ENCODE results near the gene SLC35B1. TPM values are rescaled to one million over a fixed set of nuclear protein-coding genes. Genes with fewer than 3 reads are reported as not detected.
A peak's percentile ranks its signal among the peaks of the same experiment; 100 is the strongest.

The SLC35B1 gene
- polyA plus RNA-seq, 1 experiment = 116 TPM

GRCh38 chr17:49691677-49692191 lies 16.0 kb downstream of the SLC35B1 start:
- H3K4me3 ChIP-seq (ENCODE audit: low read depth, low read length) = no peak overlapping the region
- no peak for TF ChIP-seq CTCF (IDR thresholded peaks at IDR 0.05; ENCODE audit: insufficient read depth, low read depth, low read length)
- ChIA-PET POLR2A (interaction anchor here (0.6 to 1.2 kb wide), 5 partner anchors 17 to 120 kb away, joined by 3 to 4 read pairs (median 4); no protein-coding TSS in a partner anchor), CTCF (interaction anchor here (0.9 to 26.0 kb wide), 3 partner anchors 10 to 134 kb away, joined by 3 to 638 read pairs (median 14); partner anchors contain the start of gene NXPH3)
- no peaks in the 10 kb centered on the region for H3K27me3 ChIP-seq (ENCODE audit: control insufficient read depth, insufficient read depth, low read length)
- no peaks in the 10 kb centered on the region for H3K36me3 ChIP-seq (ENCODE audit: control insufficient read depth, insufficient read depth, low read length)
- DNase-seq (ENCODE audit: low read depth) = no peak

- H3K4me3 ChIP-seq (ENCODE audit: low read depth, low read length) = no peak overlapping the region
- H3K36me3 ChIP-seq (ENCODE audit: control insufficient read depth, insufficient read depth, low read length) = no peaks in the 10 kb centered on the region
- no peak for TF ChIP-seq CTCF (IDR thresholded peaks at IDR 0.05; ENCODE audit: insufficient read depth, low read depth, low read length)
- DNase-seq (ENCODE audit: low read depth) = peak; percentile 89
- no peaks in the 10 kb centered on the region for H3K27me3 ChIP-seq (ENCODE audit: control insufficient read depth, insufficient read depth, low read length)
- POLR2A ChIA-PET = interaction anchor here (0.6 to 1.2 kb wide), 5 partner anchors 17 to 120 kb away, joined by 3 to 10 read pairs (median 4); no protein-coding TSS in a partner anchor
- CTCF ChIA-PET = interaction anchor here (0.8 to 26.0 kb wide), 5 partner anchors 10 to 307 kb away, joined by 3 to 638 read pairs (median 4); partner anchors contain the start of gene NXPH3
Measured at GRCh38 chr17:49691086-49691676, 16.6 kb downstream of the SLC35B1 start.

DNA sequence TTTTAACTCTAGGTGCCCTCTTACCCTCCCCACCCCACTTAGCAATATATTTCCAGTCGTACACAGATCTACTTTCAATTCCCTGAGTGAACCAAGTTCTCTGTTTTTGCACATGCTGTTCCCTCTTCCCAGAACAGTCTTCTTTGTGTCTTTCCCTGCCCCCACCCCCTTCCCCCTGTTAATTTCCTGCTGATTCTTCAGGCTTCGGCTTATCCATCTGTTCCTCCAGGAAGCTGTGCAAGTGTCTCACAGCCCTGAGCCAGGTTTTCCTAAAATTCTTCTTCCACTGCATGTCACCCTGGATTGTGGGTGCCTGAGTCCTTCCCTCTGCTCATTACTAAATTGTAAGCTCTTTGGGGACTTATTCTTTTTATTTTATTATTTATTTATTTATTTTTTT lies 17.5 kb downstream of the SLC35B1 start:
- no peak for DNase-seq (ENCODE audit: low read depth)
- no peak overlapping the region for H3K4me3 ChIP-seq (ENCODE audit: low read depth, low read length)
- TF ChIP-seq CTCF (IDR thresholded peaks at IDR 0.05; ENCODE audit: insufficient read depth, low read depth, low read length) = no peak
- ChIA-PET CTCF (interaction anchor here (0.9 to 26.0 kb wide), 3 partner anchors 53 to 308 kb away, joined by 3 to 638 read pairs (median 3); partner anchors contain the start of gene NXPH3), POLR2A (interaction anchor here (0.8 kb wide), 1 partner anchor 449 kb away, joined by 3 read pairs; no protein-coding TSS in a partner anchor)
- no peaks in the 10 kb centered on the region for H3K27me3 ChIP-seq (ENCODE audit: control insufficient read depth, insufficient read depth, low read length)
- no peaks in the 10 kb centered on the region for H3K36me3 ChIP-seq (ENCODE audit: control insufficient read depth, insufficient read depth, low read length)

DNA sequence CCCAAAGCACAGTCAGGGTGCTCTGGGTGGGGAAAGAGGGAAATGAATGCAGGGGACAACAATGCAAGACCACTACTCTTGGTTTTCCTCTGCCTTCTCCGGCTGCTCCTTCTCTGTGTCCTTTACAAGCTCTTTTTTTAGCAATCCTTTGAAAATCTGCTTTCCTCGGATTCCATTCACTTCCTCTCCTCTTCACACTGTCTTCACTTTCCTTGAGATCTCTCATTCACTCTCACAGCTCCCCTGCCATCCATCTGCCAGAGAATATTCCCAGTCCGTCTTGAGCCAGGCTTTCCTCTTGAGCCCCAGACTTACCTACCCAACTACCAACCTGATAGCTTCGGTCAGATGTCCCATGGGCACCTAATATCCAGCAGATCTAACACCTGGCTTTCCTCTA lies 18.9 kb downstream of the SLC35B1 start:
- TF ChIP-seq CTCF (IDR thresholded peaks at IDR 0.05; ENCODE audit: insufficient read depth, low read depth, low read length) = no peak
- POLR2A ChIA-PET = no interaction called here
- H3K27me3 ChIP-seq (ENCODE audit: control insufficient read depth, insufficient read depth, low read length) = no peaks in the 10 kb centered on the region
- H3K36me3 ChIP-seq (ENCODE audit: control insufficient read depth, insufficient read depth, low read length) = no peaks in the 10 kb centered on the region
- CTCF ChIA-PET = interaction anchor here (1.1 to 26.0 kb wide), 5 partner anchors 10 to 133 kb away, joined by 3 to 638 read pairs (median 5); partner anchors contain the start of genes KAT7 and NXPH3
- no peak overlapping the region for H3K4me3 ChIP-seq (ENCODE audit: low read depth, low read length)
- DNase-seq (ENCODE audit: low read depth) = no peak

DNA sequence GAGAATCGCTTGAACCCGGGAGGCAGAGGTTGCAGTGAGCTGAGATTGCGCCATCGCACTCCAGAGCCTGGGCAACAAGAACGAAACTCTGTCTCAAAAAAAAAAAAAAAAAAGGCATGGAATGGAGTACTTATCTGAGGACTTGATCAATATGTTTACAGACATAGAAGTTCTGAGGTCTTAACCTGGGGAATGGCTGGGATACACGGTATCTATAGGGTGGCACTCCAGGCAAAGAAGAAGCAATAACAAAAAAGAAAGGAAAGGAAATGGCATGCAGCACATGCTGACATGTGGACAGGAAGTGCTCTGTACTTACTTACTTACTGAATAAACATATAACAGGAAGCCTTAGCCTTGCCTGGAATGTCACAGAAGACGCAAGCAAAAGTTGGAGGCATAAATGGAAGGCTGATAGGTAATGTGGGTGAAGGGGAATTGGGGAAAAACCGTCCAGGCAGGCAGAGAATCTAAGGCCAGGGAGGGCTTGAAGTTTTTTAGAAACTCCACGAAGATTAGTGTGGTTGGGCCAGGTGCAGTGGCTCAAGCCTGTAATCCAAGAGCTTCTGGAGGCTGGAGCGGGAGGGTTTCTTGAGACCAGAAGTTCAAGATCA lies 19.8 kb downstream of the SLC35B1 start:
- H3K4me3 ChIP-seq (ENCODE audit: low read depth, low read length) = no peak overlapping the region
- POLR2A ChIA-PET = no interaction called here
- CTCF ChIA-PET = interaction anchor here (1.6 to 26.0 kb wide), 3 partner anchors 9 to 131 kb away, joined by 4 to 638 read pairs (median 8); partner anchors contain the start of gene NXPH3
- no peak for TF ChIP-seq CTCF (IDR thresholded peaks at IDR 0.05; ENCODE audit: insufficient read depth, low read depth, low read length)
- DNase-seq (ENCODE audit: low read depth) = no peak
- no peaks in the 10 kb centered on the region for H3K27me3 ChIP-seq (ENCODE audit: control insufficient read depth, insufficient read depth, low read length)
- no peaks in the 10 kb centered on the region for H3K36me3 ChIP-seq (ENCODE audit: control insufficient read depth, insufficient read depth, low read length)
